GM12801 (cell line): ENCODE results near the gene PAX3.

ENCODE experiments used
- CTCF ChIP-seq: IDR thresholded peaks from one replicate; pipeline ENCODE4 v1.5.1; 2011; ENCODE audit warnings: control low read depth; ENCODE audit not compliant: insufficient read length; ENCODE audit errors: extremely low read depth

Gene PAX3

DNA sequence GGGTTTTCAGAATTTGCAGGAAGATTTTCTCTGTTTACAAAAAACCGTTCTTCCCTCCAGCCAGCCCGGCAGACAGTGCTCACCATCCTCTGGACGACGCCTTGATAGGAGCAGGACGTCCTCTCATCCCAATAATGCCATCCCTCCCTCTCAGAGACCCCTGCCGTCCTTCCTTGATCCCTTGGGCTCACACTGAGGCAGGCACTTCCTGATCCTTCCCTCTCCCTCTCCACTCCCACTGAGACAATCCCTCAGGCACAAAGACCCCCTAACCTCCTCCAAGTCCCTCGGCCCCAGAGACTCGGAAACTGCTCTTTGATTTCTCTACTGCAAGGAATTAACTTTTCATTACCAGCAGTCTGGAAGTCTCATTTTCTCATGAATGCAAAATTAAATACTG lies 42.5 kb downstream of the PAX3 start:
- TF ChIP-seq CTCF: no peak

DNA sequence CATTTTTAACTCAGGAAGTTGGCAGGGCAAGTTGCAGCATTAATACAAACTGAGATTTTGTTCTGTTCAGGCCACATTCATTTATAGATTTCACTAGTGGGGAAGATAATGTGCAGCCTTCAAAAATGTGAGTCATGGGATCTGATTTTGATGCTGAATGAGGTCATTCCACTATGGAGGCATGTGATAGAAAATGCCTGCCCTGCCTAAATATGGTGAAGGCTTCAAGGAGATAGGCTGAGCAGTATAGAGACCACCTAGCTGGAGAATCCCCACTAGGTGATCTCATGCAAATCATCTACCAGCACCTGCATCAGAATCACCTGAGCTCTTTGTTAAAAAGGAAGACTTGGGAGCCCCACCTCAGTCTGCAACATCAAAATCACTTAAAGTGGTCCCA lies 43.7 kb downstream of the PAX3 start:
- TF ChIP-seq CTCF: no peak

DNA sequence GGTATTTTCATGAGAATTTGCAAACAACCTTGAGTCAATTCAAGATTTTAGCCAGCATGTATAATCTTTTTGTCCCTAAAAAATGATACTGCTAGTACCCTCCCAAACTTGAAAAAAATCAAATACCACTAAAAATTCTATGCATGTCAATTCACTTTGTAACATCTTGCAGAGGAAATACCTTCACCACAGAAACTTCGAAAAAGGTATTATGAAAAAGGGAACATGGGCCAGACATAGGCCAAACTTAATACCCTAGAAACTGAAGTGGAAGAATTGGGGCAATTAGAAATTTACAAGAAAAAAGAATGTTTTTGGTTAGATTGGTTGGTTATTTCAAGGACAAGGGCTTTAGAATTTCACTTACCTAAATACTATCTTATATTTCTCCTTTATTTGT lies 48.5 kb downstream of the PAX3 start:
- no peak for TF ChIP-seq CTCF

DNA sequence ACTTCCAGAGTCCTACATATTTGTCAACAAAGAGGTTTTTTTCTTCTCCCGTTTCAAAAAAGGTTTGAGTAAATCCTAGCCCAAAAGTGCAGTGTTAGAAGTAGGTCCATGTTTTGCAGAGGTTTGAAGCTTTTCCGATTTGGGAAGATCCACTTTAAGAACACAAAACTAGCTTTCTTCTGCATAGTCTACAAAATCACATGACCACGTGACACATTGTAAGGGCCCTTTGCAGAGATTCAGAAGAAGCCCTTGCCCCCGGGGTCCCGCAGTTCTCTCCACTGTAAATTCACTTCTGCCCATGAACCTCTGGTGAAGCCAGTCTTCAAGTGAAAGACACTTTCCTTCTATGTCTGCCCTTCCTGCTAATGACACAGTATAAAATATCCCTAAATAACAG lies 49.4 kb downstream of the PAX3 start:
- no peak for TF ChIP-seq CTCF

GRCh38 chr2:222248818-222249217 lies 50.0 kb downstream of the PAX3 start:
- TF ChIP-seq CTCF: no peak

- TF ChIP-seq CTCF: no peak
Measured at GRCh38 chr2:222248256-222248655, 50.5 kb downstream of the PAX3 start.

DNA sequence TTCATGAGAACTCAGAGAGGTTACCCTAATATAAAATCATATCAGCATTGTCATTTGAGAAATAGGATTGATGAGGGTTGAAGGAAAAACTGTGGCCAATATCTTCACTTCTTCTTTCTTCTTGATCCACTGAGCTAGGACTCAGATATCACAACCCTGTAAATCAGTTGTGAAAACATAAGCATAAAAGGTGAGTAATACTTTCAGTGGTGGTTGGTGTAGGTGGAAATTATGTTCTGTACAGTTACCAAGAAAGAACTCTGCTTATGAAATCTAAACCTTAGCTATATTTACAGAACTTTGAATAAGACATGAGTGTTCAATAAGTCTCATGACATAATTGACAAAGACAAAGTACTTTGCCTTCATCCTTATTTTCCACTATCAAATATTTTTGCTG lies 56.3 kb downstream of the PAX3 start:
- no peak for TF ChIP-seq CTCF
